ENCODE data around the gene OR8S1.
"Not testable (repeated sequence)": the region's sequence is repeated elsewhere in the genome, so short reads cannot be mapped to it uniquely, and the experiment has no call there.

Gene OR8S1, protein sequence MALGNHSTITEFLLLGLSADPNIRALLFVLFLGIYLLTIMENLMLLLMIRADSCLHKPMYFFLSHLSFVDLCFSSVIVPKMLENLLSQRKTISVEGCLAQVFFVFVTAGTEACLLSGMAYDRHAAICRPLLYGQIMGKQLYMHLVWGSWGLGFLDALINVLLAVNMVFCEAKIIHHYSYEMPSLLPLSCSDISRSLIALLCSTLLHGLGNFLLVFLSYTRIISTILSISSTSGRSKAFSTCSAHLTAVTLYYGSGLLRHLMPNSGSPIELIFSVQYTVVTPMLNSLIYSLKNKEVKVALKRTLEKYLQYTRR

DNA sequence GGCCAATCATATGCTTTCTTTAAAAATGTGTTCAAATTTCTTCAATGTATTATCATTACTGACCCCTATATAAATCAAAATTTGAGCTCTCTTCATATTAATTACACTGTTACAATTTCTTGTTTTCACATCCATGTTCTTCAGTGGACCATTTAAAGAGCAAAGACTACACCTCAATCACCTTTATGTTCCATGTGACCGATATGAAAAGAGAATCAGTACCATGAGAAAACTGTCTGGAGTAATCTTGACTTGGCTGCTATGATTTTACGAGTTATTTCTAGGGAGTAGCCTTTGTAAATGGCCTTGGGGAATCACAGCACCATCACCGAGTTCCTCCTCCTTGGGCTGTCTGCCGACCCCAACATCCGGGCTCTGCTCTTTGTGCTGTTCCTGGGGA lies at the start of gene OR8S1:
OR8S1 (plus strand) TSS at position 301 of the 400 bp plus-strand sequence; CDS start at position 301, 0 bp downstream.
- DNase-seq (ENCODE audit: low read depth) = no peak

DNA sequence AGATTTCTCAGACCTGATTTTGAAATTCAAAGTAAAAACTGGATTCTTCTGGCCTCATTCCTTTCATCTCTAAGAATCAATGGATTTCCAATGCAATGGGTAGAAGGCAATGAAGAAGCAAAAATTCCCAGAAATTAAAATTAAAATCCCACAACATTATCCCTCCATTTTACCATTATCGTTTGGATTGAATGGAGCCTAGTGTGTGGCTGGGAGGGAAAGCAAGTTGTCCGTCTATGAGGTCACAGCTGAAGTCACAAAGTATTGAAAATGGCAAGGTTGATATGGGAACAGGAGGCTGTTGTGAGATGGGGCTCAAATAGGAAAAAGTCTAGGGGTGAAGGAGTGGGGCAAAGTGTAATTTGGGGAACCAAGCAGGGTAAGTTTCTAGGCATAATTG lies 43.2 kb upstream of the OR8S1 start, which contains the start of gene C12orf54:
C12orf54 (plus strand) TSS at position 301 of the 400 bp plus-strand sequence. CDS start 799 bp downstream, outside the sequence.
- DNase-seq (ENCODE audit: low read depth) = no peak

DNA sequence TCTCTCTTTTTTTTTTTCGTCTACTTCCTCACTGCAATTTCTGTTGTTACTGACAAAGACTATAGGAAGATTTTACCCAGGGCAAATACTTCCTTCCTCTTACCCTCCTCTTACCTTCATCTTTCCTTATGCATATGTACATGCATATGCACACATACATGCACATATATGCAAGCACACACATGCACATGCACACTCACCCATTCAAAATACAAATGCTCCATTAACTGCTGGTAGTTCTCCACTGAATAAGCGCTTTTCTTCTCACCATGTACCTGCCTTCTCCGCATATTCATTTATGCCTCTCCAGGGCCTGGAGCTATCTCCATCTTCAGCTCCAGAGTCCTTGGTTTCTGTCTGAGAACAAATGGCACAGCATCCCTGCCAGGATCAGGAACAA lies 42.5 kb upstream of the OR8S1 start:
- no peak for DNase-seq (ENCODE audit: low read depth)

DNA sequence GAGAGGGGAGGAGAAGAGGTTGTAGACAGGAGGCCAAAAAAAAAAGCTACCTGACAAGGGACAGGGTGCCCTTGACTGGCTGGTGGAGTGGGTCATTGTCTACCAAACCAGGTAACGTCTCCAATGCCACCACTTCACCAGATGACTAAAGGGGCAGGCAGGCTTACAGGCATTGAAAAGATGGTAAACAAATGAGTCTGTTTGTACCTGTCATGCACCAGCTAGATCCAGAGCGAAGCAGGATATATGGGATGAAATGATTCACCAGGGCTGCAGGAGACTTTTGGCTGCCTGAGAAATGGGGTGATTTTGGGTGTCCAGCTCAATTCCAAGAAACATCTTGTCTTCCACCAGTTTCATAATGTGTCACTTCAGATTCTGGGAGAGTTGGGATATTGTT lies 39.2 kb upstream of the OR8S1 start:
- DNase-seq (ENCODE audit: low read depth) = no peak

DNA sequence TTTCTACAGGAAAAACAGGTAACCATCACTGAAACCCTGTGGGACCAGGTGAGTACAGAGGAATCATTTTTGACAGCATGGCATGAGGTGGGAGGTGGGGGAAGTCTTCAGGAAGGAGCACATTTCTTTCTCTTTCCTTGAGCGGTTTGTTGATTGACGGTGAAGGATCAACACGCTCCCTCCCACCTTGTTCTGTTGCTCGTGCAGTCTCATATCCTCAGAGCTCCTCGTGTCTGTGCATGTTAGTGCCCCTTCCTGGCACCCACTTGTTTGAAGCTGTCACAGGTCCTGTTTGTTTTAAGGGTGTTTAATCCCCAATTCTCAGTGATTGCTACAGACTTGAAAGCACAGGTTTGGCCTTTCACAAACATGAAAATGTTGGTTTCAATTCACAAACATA lies 38.8 kb upstream of the OR8S1 start:
- no peak for DNase-seq (ENCODE audit: low read depth)

DNA sequence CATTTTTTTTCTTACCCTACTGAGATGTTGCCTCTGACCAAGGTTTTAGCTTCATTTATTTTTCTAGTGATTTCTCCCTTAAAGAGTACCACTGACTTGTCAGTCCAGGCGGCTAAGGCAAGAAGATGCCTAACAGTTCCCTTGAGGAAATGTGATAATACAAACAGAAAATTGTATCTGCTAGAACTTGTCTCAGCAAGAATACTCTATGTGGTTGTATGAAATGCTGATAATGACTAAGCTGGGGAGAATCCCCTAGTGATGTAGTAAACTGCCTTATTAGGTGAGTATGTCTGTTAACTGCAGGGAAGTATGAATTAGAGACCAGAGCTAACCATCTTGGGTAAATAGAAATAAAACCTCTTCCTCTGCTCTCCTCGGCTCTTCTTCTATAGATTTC lies 36.4 kb upstream of the OR8S1 start:
- DNase-seq (ENCODE audit: low read depth) = no peak

DNA sequence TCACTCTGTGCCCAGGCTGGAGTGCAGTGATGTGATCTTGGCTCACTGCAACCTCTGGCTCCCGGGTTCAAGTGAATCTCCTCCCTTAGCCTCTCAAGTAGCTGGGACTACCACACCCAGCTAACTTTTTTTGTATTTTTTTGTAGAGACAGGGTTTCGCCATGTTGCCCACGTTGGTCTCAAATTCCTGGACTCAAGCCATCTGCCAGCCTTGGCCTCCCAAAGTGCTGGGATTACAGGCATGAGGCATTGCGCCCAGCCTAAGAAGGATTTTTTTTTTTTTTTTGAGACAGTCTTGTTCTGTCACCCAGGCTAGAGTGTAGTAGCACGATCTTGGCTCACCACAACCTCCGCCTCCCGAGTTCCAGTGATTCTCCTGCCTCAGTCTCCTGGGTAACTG lies 36.0 kb upstream of the OR8S1 start:
- not testable (repeated sequence) for DNase-seq (ENCODE audit: low read depth)

DNA sequence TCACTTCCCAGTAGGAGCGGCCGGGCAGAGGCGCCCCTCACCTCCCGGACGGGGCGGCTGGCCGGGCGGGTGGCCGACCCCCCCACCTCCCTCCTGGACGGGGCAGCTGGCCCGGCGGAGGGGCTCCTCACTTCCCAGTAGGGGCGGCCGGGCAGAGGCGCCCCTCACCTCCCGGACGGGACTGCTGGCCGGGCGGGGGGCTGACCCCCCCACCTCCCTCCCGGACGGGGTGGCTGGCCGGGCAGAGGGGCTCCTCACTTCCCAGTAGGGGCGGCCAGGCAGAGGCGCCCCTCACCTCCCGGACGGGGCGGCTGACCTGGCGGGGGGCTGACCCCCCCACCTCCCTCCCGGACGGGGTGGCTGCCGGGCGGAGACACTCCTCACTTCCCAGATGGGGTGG lies 25.2 kb upstream of the OR8S1 start:
- DNase-seq (ENCODE audit: low read depth) = not testable (repeated sequence)

DNA sequence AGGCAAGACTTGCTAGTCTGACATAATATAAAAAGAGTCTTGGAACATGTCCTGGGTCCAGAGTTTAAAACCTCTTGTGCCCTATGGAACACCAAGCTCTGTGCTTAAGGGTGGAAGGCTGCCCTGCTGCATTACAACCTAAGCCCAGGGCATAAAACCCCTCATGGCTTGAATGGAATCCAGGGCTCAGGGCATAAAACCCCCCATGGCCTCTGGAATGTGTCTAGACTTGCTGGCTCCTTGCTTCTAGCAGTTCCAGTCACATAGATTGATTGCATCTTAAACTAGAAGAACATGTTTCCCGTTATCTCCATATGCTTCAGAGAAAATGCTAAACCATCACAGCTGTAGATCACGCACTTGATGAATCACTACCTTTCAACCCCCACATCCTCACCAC lies 18.6 kb upstream of the OR8S1 start:
- DNase-seq (ENCODE audit: low read depth) = not testable (repeated sequence)

DNA sequence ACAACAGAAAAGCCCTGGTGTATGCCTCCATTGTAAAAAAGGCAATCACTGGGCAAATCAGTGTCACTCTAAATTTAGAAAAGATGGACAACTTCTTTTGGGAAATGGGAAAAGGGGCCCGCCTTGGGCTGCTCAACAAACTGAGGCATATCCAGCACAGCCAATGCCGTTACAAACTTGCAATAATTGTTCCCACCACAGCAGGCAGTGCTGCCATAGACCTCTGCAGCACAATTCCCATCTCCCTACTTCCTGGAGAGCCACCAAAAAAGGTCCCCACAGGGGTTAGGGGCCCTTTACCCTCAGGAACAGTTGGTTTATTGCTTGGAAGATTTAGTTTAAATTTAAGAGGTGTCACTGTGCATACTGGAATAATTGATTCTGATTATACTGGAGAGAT lies 16.4 kb upstream of the OR8S1 start:
- no peak for DNase-seq (ENCODE audit: low read depth)

DNA sequence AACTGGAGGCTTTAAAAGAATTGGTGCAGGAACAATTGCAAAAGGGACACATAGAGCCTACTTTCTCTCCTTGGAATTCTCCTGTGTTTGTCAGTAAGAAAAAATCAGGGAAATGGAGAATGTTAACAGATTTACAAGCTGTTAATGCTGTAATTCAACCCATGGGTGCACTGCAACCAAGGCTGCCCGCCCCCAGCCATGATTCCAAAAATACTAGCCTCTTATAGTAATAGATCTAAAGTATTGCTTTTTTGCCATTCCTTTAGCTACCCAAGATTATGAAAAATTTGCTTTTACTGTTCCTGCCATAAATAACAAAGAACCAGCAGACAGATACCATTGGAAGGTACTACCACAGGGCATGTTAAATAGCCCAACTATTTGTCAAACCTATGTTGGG lies 15.3 kb upstream of the OR8S1 start:
- no peak for DNase-seq (ENCODE audit: low read depth)

DNA sequence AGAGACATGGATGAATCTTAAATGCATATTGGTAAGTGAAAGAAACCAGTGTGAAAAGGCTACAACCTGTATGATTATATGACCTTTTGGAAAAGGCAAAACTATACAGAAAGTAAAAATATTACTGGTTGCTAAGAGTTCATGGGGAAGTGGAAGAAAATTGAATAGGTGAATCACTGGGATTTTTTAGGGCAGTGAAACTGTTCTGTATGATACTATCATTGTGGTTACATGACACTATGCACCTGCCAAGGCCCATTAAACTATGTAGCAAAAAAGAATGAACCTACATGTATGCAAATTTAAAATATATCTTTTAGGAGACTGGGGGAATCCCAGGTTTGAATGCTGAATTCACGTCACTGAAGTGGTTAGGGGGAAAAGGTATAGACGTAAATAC lies 12.6 kb upstream of the OR8S1 start:
- DNase-seq (ENCODE audit: low read depth) = no peak

DNA sequence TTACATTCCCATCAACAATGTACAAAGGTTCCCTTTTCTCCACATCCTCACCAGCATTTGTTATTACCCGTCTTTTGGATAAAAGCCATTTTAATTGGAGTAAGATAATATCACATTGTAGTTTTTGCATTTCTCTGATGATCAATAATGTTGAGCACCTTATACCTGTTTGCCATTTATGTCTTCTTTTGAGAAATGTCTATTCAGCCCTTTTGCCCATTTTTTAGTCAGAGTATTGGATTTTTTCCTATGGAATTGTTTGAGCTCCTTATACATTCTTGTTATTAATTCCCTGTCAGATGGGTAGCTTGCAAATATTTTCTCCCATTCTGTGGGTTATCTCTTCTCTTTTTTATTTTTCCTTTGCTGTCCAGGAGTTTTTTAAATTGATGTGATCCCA lies 10.7 kb upstream of the OR8S1 start:
- DNase-seq (ENCODE audit: low read depth) = no peak

DNA sequence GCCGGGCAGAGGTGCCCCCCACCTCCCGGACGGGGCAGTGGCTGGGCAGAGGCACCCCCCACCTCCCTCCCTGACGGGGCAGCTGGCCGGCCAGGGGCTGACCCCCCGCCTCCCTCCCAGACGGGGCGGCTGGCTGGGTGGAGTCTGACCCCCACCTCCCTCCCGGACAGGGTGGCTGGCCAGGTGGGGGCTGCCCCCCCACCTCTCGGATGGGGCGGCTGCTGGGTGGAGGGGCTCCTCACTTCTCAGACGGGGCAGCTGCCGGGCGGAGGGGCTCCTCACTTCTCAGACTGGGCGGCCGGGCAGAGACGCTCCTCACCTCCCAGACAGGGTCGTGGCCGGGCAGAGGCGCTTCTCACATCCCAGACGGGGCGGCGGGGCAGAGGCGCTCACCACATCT lies 5.1 kb upstream of the OR8S1 start:
- not testable (repeated sequence) for DNase-seq (ENCODE audit: low read depth)

DNA sequence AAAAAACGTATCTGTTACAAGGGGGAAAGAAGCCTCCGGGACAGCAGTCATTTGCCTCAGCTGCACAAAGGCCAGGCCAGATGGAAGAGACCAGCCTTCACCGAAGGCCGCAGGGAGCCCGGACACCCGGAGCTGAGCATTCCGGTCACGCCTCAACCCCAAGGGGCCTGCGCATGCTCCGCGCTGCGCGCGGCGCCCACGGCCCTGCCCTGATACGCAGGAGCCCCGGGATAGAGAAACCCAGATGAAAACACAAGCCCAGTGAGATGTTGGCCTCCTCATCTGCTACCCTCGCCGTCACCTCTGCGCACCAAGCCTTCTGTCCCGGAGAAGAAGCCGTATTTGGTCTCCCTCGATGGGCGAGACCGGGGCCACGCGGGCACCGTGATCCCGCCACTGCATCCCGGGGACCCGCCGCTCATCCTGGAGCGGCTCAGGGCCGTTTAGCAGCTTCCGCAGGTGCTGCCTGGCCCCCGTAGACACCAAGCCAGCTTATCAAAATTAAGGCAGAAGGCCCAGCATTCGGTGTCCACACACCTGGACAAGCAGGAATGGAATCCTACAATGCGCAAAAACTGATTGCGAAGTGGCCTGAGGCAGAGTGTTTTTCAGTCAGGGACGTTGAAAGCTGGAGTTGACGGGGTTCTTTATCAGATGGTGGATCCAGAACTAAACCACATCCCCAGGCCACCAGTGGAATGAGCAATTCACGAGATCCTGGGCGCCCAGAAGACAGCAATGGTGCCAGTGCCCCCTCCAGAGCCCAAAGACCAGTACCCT lies 2.6 kb downstream of the OR8S1 start:
- no peak for DNase-seq (ENCODE audit: low read depth)

DNA sequence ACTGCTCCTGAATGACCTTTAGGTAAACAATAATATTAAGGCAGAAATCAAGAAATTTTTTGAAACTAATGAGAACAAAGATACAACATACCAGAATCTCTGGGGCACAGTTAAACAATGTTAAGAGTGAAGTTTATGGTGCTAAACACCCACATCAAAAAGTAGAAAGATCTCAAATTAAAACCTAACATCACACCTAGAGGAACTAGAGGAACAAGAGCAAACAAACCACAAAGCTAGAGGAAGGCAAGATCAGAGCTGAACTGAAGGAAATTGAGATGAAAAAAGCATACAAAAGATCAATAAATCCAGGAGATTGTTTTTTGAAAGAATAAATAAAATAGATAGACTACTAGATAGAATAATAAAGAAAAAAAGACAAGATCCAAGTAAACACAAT lies 7.2 kb downstream of the OR8S1 start:
- no peak for DNase-seq (ENCODE audit: low read depth)

DNA sequence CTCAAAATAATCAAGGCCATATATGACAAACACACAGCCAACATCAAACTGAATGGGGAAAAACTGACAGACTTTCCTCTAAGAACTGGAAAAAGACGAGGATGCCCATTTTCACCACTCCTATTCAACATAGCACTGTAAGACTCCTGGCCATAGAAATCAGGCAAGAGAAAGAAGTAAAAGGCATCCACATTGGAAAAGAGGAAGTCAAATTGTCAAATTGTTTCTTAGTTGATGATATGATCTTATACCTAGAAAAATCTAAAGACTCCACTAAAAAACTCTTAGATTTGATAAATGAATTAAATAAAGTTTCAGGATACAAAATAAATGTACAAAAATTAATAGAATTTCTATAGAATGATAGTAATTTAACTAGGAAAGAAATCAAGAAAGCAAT lies 11.2 kb downstream of the OR8S1 start:
- no peak for DNase-seq (ENCODE audit: low read depth)

DNA sequence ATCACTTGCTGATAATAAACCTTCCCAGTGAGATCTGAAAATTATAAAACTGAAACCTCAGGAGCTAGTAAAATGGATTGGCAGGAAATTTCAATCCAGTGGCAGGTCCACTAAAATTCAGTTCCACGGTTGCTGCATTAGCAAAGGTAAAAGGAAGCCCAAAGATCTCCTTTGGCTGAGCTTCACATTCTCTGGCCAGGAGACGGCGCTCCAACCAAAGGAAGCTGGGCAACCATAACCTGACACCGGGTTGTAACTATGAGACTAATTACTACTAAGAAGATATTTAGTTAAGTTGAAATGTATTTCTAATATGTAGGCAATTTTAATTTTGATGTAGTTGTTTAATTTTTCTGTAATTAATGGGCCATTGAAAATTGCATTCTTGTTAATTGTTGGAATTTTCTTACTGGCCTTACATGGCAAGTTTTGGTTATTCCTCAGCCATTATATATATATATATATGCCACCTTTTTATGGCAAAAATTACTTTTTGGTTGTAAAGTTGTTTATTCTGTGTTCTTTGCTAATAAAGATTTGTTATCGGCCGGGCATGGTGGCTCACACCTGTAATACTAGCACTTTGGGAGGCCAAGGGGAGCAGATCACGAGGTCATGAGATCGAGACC lies 17.0 kb downstream of the OR8S1 start:
- no peak for DNase-seq (ENCODE audit: low read depth)

DNA sequence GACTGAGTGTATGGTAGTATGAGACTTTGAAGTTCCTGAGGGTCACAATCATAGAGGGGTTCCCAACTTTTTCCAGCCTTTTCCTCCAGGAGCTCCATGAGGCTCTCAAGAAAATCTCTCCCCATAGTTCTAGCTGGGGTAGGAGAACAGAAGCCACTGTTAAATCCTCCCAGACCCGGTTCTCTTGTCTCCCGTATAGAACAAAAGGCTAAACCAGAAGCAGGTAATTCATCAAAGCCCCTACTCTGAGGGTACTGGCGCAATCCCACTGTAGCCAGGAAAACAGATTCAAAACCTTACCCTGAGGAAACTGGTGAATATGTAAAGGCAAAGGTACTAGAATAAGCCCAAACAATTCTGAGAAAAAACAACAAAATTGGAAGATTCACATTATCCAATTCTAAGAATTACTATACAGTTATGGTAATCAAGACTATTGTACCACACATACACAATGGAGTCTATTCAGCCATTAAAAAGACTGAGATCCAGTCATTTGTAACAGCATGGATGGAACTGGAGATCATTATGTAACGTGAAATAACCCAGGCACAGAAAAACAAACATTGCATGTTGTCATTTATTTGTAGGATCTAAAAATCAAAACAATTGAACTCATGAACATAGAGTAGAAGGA lies 20.5 kb downstream of the OR8S1 start:
- no peak for DNase-seq (ENCODE audit: low read depth)

DNA sequence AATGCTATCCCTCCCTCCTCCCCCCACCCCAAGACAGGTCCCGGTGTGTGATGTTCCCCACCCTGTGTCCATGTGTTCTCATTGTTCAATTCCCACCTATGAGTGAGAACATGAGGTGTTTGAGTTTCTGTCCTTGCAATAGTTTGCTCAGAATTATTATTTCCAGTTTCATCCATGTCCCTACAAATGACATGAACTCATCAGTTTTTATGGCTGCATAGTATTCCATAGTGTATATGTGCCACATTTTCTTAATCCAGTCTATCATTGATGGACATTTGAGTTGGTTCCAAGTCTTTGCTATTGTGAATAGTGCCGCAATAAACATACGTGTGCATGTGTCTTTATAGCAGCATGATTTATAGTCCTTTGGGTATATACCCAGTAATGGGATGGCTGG lies 21.6 kb downstream of the OR8S1 start:
- DNase-seq (ENCODE audit: low read depth) = not testable (repeated sequence)

DNA sequence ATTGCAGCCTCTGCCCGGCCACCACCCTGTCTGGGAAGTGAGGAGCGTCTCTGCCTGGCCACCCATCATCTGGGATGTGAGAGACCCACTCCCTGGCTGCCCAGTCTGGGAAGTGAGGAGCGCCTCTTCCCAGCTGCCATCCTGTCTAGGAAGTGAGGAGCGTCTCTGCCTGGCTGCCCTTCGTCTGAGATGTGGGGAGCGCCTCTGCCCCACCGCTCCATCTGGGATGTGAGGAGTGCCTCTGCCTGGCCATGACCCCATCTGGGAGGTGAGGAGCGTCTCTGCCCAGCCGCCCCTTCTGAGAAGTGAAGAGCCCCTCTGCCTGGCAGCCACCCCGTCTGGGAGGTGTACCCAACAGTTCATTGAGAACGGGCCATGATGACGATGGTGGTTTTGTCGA lies 26.2 kb downstream of the OR8S1 start:
- DNase-seq (ENCODE audit: low read depth) = not testable (repeated sequence)

DNA sequence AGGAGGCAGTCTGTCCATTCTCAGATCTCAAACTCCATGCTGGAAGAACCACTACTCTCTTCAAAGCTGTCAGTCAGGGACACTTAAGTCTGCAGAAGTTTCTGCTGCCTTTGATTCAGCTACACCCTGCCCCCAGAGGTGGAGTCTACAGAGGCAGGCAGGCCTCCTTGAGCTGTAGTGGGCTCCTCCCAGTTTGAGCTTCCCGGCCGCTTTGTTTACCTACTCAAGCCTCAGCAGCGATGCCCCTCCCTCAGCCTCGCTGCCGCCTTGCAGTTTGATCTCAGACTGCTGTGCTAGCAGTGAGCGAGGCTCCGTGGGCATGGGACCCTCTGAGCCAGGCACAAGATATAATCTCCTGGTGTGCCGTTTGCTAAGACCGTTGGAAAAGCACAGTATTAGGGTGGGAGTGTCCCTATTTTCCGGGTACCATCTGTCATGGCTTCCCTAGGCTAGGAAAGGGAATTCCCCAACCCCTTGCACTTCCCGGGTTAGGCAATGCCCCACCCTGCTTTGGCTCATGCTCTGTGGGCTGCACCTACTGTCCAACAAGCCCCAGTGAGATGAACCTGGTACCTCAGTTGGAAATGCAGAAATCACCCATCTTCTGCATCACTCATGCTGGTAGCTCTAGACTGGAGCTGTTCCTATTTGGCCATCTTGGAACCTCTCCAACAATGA lies 28.4 kb downstream of the OR8S1 start:
- not testable (repeated sequence) for DNase-seq (ENCODE audit: low read depth)
